IPS DF 4.7 (cell line): ENCODE data around the gene MAP1LC3B.
"Not testable (repeated sequence)": the region's sequence is repeated elsewhere in the genome, so short reads cannot be mapped to it uniquely, and the experiment has no call there.

Source experiments
- DNase-seq: peaks from one replicate; pipeline ENCODE4 v3.0.0-alpha.2; 2013; ENCODE audit warnings: low spot score; ENCODE audit errors: extremely low read depth

Gene MAP1LC3B

DNA sequence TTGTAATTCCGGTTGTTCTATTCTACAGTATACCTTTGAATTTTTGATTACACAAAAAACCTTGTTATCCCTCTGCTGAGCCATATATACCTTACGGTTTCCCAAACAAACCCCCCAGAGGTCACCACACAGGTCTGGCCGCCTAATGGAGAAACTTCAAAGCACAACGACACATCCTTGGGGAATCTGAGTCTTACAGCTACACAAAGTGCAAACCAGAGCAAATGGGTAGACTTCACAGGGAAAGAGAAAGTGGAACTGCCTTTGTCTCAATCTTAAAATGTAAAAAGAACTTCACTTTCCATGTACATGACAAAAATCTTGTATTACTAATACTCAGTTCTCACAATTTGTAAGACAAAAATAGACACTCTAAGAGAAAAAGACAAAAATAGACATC is 11.3 kb upstream of the MAP1LC3B start:
- DNase-seq, result no peak

DNA sequence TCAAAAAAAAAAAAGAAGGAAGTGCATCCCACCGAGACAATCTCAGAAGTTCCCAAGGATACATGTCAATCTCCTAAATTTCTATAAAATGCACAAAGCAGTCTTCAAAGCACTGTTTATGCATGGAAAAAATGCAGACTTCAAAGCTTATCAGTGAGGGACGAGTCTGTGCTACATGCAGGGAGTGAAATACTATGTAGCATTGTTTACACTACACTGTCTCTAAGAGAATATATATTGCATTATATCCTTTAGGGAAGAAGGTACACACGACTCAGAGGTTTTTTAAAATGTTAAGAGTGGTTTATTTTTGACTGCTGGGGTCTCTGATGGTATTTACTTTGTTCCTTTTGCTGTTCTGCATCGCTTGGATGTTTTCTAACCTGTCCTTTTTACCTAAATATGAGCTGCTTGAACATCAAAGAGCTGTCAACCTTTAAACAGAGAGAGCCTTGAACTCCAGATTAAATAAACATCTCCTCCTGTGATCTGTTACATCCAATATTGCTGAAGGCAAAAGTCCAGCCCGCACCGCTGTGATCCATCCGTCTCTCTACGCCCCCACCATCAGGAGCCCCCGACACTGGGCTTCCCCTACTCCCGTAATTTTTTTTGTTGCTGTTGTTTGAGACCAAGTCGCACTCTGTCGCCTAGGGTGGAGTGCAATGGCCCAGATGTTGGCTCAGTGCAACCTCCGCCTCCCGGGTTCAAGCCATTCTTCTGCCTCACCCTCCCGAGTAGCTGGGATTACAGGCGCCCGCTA is 9.9 kb upstream of the MAP1LC3B start:
- DNase-seq, result no peak

DNA sequence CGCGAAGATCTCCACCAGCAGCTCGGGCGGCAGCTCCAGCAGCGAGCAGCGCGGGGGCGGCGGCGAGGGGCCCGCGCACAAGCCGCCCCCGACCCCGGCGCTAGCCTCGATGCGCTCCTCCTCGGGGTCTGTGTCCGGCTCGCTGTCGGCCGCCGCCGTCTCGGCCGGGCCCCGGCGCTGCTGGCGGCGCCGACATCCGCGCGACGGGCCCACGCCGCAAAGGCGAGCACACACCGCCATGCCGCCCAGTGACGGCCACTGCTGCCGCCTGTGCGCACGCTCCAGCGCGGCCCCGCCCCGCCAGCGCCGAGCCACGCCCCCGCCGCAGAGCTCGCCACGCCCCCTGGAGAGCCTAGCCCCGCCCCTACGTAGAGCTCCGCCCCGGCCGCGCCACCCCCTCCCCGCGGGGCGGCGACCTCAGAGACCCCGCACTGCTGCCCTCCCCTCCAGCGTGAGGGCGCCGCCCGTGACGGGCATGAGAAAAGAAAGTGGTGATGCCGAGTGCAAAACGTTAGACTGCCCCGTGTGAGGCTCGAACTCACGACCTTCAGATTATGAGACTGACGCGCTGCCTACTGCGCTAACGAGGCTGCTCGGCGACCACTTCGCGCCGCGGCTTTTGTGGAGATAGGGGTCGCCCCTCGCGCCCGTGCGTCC is 8.5 kb upstream of the MAP1LC3B start, which contains the start of gene FBXO31:
TSS of gene FBXO31 (minus strand) at position 272 of the 657 bp plus-strand sequence. CDS start at position 240, 32 bp downstream.
- DNase-seq, result no peak

DNA sequence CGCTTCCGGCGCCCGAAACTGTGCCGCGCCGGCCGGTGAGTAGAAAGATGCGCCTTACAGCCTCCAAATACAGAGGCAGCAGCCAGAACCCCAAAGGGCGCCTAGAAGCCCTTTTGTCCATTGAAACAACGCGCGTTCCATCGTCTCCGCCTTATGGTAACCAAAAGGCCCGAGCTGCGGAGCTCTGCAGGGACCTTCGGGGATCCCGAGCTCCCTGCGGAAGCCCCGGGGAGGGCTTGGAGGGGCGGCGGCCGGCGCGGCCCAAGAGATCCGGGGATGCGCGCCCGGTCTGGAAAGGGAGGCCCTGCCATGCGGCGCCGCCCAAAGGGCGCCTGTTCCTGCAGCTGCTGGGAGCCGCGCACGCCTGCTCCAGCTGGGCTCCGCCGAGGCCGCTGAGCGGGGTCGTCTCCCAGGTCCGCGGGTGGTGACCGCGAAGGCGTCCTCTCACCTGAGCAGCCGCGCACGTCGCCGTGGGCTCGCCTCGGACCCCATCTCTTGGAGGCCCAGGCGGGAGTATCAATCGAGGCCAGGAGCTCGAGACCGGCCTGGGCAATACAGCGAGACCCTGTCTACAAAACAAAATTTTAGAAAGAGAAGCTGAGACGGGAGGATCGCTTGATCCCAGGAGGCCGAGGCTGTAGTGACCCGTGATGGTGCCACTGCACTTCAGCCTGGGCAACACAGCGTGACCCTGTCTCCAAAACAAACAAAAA is 7.8 kb upstream of the MAP1LC3B start:
- DNase-seq, result no peak

DNA sequence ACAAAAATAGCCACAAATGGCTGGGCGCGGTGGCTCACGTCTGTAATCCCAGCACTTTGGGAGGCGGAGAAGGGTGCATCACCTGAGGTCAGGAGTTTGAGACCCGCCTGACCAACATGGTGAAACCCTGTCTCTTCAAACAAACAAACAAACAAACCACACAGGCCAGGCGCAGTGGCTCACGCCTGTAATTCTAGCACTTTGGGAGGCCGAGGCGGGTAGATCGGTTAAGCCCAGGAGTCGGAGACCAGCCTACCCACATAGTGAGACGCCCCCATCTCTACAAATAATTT is 7.3 kb upstream of the MAP1LC3B start:
- DNase-seq, result not testable (repeated sequence)

DNA sequence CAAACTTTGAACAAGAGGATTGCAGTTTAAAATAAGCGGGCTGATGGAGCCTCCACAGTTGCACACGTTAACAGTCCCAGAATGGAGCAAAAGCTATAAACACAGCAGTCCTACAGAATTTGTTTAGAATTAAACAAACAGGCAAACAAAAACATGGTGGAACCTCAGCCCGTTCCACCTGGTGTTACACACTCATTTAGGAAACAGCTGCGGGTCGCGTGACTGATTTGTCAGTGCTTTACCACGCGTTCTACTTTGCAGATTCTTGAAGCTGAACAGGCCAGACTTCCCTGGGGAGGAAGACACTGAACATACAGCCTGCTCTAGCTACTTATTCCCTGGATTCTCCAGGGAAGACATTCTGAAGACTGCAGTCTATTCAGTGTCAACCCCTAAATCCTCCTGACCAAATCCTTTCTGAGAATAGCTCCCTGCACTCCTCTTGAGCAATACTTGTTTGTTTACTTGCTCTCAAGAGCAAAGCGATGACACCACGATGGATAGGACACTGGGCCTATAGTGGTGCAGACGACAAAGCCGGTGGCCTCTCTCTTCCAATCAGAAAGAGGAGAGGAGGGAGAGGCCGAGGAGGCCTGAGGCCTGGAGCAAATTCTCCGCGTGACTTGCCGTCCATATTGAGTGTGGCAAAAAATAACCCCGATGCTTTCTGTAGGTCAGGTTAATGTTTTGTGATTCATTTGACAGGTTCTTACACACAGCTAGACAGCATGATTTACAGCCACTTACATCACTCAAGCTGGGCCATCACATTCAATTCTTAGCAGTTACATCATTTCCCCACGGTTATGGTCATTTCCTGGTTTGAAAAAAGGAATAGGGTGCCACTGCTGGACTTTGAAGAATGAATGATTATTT is 4.0 kb upstream of the MAP1LC3B start:
- peak; percentile 91 for DNase-seq

DNA sequence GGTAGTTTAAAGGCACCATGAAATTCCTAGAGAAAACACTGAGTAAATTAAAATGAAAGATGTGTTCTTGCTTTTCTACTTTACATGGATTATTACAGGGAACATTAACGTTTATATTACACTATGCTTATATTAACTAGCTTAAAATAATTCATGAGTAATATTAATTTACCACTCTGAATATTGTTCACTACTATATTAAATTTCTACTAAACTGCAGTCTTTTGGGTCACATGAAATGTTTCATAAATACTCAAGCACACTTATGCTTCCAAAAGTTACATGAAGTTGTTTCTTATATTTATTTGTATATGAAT is 3.4 kb upstream of the MAP1LC3B start:
- DNase-seq, result no peak

DNA sequence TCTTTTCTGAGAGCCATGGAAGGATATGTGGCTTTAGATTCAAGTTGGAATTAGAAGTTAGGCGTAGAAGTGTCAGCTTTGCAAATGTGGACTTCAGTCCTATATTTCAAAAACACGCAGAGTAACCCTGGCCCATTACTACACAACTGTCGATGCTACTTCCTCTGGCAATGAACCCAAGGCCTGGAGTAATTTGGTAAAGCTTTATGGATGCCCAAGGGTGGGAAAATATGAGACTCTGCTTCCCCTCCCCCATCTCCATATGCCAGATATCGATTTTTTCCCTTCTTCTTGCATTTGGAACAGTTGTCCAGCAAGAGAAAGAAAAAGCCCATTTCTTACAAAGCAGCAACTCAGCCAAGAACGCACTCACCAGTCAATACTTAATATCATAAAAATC is 2.9 kb upstream of the MAP1LC3B start:
- DNase-seq, result no peak

DNA sequence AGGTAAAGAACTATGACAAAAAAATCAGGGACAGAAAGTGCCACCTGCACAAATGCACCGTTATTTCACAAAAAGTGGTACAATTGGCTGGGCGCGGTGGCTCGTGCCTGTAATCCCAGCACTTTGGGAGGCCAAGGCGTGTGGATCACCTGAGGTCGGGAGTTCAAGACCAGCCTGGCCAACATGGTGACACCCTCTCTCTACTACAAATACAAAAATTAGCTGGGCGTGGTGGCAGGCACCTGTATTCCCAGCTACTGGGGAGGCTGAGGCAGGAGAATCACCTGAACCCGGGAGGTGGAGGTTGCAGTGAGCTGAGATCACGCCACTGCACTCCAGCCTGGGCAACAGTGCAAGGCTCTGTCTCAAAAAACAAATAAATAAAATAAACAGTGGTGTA is 2.2 kb upstream of the MAP1LC3B start:
- not testable (repeated sequence) for DNase-seq

DNA sequence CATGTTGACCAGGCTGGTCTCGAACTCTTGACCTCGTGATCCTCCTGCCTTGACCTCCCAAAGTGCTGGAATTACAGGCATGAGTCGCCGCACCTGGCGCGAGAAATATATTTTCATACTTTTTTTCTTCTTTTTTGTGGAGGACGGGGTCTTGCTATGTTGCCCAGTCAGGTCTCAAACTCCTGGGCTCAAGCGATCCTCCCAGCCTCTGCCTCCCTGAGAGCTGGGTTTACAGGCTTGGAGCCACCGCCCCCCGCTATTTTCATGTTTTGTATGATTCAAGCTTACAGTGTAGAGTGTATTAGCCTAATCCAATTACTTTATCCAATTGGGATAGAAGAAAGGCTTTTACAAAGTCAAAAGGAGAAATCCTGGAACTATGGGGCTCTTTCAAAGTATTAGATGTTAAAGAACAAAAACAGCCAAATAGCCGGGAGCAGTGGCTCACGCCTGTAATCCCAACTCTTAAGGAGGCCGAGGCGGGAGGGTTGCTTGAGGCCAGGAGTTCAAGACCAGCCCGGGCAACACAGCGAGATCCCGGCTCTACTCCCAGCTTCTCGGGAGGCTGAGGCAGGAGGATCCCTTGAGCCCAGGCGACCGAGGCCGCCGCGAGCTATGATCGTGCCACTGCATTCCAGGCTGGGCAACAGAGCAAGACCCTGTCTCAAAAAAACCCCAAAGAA is 1.4 kb upstream of the MAP1LC3B start:
- DNase-seq, result no peak

DNA sequence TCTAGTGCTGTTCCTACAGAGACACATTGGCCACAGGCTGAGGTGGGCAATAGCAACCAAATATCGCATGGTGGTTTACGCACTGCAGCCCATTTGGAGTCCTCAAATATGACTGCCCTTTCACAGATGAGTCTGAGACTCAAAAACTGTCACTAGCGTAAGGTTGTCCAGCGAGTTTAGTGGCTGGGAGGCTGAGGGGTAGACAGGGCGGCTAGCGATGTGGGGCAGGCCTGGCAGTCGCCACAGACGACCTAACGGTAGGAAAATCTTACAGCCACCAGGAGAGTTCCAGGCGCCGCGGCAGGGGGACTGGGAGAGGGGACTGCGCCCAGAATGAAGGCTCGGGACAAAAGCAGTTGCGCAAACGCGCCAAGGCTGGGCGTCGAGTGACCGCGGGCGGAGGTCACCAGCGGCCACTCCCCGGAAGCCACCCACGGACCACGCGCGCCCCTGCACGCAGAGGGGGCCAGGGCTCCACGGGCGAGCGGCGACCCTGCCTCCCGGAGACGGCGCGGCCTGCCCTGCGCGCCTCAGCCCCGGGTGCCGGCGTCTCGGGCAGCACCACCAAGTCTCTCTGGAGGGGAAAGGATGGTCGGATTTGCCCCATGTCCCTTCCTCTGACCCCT is 699 bp upstream of the MAP1LC3B start:
- no peak for DNase-seq

DNA sequence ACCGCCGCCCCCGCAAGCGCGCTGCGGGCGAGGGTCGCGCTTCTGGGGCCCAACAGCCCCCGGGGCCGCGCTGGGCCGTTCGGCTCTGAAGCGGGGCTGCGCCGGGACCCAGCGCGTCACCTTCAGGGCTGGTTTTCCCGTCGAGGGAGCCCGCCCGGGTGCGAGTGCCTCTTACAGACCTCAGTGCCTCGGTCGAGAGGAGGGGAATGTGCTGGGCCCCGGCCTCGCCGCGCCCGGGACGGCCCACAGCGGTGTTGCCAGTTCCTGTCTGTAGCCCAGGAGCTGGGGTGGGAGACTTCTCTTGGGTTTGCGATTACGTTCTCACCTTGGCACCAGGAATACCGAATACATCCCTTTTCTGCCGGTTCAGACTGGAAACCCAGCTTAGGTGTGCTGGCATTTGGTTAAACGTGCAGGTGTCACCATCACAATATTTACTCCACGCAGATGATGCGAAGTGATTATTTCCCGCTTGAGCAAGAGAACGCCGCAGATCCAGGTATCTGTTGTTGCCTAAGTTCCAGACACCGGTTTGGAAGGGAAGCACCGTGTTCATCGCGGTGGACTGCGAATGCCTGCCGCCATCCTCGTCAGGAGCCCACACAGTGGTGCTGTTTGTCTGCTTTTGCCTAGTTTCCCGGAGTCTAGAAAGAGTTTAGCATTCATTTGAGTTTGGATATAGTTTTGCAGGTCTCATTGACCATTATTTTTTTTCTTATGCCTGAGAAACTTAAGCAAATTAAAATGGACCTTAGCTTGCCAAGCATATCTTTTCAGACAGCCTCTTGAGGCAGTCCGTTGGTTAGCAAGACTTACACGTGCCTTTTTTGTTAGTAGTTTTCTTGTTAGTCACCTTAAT is 914 bp downstream of the MAP1LC3B start:
- DNase-seq, result no peak

DNA sequence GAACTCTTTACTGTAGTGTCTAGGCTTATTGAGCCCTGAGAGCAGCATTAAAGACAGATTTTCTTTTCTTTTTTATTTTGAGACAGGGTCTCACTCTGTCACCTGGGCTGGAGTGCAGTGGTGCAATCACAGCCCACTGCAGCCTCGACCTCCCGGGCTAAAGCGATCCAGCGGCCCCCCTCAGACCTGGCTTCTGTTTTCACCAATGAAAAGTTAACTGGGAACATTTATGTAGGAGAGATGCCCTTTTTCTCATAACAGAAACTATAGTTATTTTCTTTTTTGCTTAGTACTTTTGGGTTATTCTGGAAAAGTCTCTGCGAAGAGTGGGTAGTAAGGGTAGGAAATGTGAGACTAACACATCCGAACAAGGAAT is 1.5 kb downstream of the MAP1LC3B start:
- DNase-seq, result no peak

DNA sequence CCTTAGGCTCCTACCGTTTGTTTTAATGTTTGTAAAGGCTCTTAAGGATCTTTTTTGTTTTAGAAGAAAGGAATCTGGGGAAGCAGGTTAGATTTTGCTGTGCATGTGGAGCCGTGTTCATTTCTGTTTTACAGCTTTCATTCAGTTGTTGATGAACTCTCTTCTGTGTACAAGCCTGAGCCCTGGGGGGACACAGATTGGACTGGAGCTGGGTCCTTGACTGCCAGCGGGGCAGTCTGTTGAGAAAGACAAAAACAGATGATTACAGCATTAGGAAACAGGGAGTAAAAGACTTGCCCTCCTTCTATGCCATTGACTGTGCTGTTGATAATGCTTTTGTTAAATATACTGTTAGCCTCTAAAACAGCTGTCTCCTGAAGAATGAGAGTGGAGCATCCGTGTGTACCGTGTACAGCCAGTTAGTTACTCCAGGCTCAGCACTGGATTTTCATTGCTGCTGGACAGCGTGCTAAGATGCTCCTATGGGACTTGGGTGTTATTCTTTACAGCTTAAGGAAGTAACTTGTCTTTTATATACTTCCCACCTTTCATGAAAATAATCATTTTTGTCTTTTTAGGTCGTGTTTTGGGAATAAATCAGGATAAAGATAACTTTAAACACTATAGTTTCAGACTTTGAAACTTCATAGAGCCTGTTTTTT is 3.2 kb downstream of the MAP1LC3B start:
- DNase-seq, result no peak

DNA sequence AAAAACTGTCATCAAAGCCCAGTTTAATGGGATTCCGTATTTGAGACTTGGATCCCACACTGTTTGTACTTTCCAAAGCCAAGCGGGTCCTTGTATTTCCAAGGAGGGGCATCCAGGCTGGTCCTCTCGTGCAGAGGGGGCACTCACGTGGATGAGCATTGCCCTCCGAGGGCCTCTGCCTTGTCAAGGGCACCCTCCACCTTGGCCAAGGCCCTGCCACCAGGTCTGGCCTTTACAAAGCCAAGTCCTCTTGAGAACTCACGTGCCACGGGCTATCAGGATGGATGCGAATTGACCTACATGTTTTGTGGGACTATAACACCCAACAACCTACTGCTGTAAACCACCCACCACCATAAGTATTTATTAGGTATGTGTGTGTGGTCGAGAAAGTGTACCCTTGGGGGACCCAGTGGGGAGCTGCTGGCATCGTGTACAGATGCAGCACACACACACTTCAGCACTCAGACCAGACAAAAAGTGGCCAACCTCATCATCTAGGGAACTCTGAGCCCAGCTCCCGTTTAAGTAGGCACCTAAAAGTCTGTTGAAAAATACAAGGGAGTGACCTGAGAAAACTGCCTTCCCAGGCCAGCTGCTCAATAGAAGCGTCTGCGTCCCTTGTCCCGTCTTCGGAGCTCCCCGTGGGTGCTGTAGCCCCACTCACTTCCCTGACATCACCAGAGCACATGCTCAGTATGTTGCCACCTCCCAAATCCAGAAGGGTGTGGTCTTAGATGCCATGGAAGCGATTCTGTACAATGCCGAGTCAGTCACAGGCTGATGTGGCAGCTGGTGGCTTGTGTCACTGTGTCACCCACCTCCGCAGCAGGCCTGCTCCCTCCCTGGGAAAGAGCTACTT is 12.9 kb downstream of the MAP1LC3B start:
- DNase-seq, result no peak

DNA sequence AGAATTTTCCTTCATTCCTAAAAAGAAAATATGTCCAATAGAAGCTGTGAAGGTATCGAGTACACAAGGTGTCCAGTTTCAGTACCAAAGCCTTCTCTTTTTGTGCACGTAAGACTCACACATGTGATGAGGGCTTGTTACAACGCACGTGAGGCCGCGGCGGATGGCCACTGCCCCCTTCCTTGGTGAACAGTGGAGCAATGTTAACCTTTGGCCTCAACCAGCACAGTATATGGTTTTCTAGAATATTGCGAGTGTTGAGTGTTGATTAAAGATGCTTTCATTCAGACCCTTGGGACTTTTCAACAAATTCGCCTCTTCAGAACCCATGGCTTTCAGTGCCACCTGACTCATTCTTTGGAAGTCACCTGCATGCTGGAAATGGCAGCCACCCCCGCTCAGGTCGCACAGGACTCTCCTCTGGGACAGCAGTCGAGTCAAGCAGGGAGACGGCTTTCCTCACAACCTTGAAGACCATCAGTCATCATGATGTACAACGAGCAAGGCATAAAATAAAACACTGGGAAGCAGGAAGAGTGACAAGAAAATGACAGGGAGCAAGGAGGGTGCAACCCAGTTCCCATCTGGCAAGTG is 14.5 kb downstream of the MAP1LC3B start:
- DNase-seq, result no peak

DNA sequence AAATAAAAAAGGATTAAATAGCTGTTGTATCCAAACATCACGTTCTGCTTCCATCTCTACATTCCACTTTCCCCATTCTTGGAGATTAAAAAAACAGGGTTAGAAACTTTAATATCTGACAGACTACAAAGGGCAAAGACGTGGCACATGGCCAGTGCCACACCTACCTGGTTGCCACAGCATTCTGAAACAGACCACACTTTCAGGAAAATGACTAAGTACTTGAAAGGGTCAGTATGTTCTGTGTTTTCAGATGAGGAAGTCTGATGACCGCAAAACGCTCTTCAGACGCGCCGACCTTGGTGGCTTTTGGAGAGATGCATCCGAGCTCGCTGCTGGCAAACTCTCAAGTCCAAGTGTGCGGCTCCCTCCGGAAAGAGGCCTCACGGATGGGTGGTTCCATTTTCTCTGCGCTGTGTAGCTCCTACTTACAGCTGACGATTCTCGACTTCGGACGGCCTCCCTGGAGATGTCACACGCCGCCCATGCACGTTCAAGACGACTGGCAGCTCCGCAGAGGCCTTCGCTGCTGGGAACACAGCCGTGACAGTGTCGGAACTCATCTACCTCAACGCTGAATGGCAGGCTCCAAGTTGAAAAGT is 15.5 kb downstream of the MAP1LC3B start:
- no peak for DNase-seq

DNA sequence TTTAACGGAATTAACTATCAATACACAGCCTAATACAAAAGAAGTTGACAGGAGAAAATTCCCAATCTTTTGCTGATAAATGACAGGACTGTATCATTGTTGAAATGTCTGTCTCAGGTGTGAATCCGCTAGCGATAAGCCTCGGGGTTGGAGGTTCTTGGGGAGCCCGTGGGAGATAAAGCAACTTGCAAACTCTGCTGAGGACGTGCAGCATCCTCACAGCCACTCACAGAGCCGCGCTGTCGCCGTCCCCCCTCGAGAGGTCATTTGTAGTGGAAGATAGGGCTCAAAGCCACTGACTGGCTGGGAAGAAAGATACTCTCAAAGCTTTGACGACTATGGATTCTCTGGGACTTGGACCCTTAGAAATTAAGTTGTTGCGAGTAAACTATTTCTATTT is 17.0 kb downstream of the MAP1LC3B start:
- DNase-seq, result no peak
